DOHH2 (cell line): Measurements from ENCODE around the gene EIF2B1.

Source experiments
- CTCF ChIP-seq: fragments of 200-600 bp; sonication (generic); IDR thresholded peaks from one replicate; pipeline ENCODE4 v1.5.1; 2014; ENCODE audit warnings: antibody characterized with exemption, mild to moderate bottlenecking, low read depth, low read length; ENCODE audit not compliant: poor library complexity, severe bottlenecking
- EZH2phosphoT487 ChIP-seq: fragments of 200-600 bp; sonication (generic); IDR thresholded peaks from 2 replicates; pipeline ENCODE4 v1.6.1; 2017; ENCODE audit warnings: borderline replicate concordance, mild to moderate bottlenecking, antibody characterized with exemption, low read length, moderate library complexity, mixed read lengths

- TF ChIP-seq CTCF: no peak
- TF ChIP-seq EZH2phosphoT487: no peak
These were observed 16.3 kb downstream of the EIF2B1 start for GRCh38 chr12:123617144-123617543.
